Activated T-cell treated with anti-CD3 and anti-CD28 coated beads for 1 hour (primary cell): ENCODE measurements around the gene XAF1.
"Not testable (repeated sequence)": the region's sequence is repeated elsewhere in the genome, so short reads cannot be mapped to it uniquely, and the experiment has no call there.

Source experiments
- DNase-seq: peaks from one replicate; pipeline ENCODE4 v3.0.0-alpha.2; 2020; ENCODE audit warnings: low read depth

XAF1 gene

GRCh38 chr17:6800422-6801027 lies 44.7 kb downstream of the XAF1 start:
- no peak for DNase-seq

- DNase-seq = no peak
These were observed 55.7 kb downstream of the XAF1 start for GRCh38 chr17:6811510-6811909.

DNA sequence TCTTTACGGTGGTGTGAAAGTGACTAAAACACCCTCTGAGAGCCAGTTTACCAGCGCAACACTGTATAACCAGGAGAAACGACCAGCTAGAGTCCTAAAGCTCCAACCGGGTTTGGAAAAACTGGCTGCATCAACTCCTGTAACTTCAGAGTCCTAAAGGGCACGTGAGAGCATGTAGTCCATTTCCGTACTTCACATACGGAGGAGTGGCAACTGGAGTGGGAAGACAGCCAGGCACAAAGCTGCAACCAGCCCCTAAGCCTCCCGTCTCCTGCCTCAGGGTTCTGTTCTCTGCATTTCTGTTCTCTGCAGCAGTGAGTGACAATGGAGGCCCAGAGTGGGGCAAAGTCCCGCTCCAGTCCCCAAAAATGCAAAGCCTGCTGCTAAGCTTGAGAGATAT lies 56.4 kb downstream of the XAF1 start:
- DNase-seq = no peak

DNA sequence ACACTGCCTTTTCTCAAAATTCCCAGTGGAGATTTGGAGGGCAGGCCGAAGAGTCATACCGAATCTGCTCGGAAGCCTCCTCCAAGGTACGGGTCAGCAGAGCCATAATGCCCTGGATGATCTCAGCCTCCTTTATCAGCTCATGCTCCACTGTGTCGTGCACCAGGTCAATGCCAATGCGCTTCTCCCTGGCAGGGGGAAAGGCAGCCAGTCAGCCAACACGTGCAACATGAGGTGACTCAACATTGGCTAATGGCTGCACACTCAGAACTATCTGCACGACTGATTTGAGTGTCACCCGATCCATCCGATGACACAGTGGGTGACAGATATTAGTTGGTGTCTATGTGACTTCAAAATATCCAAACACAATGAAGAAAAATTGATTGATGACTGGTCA lies 59.9 kb downstream of the XAF1 start:
- DNase-seq = no peak

DNA sequence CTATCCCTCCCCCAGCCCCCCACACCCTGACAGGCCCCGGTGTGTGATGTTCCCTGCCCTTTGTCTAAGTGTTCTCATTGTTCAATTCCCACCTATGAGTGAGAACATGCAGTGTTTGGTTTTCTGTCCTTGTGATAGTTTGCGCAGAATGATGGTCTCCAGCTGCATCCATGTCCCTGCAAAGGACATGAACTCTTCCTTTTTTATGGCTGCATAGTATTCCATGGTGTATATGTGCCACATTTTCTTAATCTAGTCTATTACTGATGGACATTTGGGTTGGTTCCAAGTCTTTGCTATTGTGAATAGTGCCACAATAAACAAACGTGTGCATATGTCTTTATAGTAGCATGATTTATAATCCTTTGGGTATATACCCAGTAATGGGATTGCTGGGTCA lies 60.5 kb downstream of the XAF1 start:
- not testable (repeated sequence) for DNase-seq

DNA sequence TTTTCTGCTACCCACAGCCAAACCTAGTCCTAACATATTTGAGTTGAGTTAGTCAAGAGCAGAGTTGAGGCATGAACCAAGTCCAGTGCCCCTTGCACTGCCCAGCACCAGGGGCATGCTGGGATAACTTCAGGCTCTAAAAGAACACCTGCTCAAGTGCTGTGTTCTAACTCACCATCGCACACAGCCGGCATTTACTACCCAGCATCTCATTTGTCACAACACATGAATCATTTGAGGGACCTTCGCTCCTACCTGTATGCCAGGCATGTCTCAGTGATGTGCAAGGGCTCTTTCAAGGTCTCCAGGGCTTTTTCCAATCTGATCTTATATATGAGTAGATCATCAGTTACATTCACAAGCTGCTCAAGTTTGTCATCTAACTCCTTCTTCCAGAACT lies 63.1 kb downstream of the XAF1 start:
- DNase-seq = no peak

GRCh38 chr17:6823011-6823442 lies 67.2 kb downstream of the XAF1 start:
- no peak for DNase-seq
